SK-N-MC (cell line): ENCODE results near the gene DUS4L.

Experiments
- EZH2 ChIP-seq: fragments of 200-600 bp; sonication (generic); IDR thresholded peaks from one replicate; pipeline ENCODE4 v1.6.1; 2017; ENCODE audit warnings: antibody characterized with exemption
- POLR2AphosphoS5 ChIP-seq: IDR thresholded peaks from 2 replicates; pipeline ENCODE4 v1.6.1; 2012; ENCODE audit warnings: mild to moderate bottlenecking, low read depth, low read length, borderline replicate concordance

- no peak for TF ChIP-seq POLR2AphosphoS5
- TF ChIP-seq EZH2: no peak
These were observed 20.9 kb downstream of the DUS4L start for GRCh38 chr7:107584716-107585115.
